Lower lobe of right lung (tissue), 2 donors: ENCODE data around the gene CDC42BPB. TPM values are rescaled to one million over a fixed set of nuclear protein-coding genes. Genes with fewer than 3 reads are reported as not detected.

Experiments
- ATAC-seq, 2 donors: fragments of 200-7000 bp; cut with Tn5 transposase; one replicate each; pipeline ENCODE4 v1.9.1; 2020 to 2022; ENCODE audit warnings: mild to moderate bottlenecking in 2 of 2, moderate library complexity in 2 of 2
- DNase-seq: peaks from one replicate; pipeline ENCODE4 v3.0.0-alpha.2; 2020
- H3K27ac ChIP-seq: fragments of 200-600 bp; one replicate; pipeline ENCODE4 v1.8.0; 2022
- H3K27me3 ChIP-seq: fragments of 200-600 bp; one replicate; pipeline ENCODE4 v1.8.0; 2022; ENCODE audit warnings: low read depth
- H3K36me3 ChIP-seq: fragments of 200-600 bp; one replicate; pipeline ENCODE4 v1.8.0; 2022; ENCODE audit warnings: mild to moderate bottlenecking
- H3K4me1 ChIP-seq: fragments of 200-600 bp; one replicate; pipeline ENCODE4 v1.8.0; 2022
- H3K4me3 ChIP-seq: fragments of 200-600 bp; one replicate; pipeline ENCODE4 v1.8.0; 2022; ENCODE audit warnings: mild to moderate bottlenecking
- H3K9me3 ChIP-seq: fragments of 200-600 bp; one replicate; pipeline ENCODE4 v1.8.0; 2022
- CTCF ChIP-seq: fragments of 200-600 bp; IDR thresholded peaks from one replicate; pipeline ENCODE4 v1.8.0; 2022; ENCODE audit warnings: antibody characterized with exemption, mild to moderate bottlenecking
- intact Hi-C: fragments of 100-400 bp; cut with DNase I; formaldehyde crosslinking; loops from one replicate; pipeline ENCODE4 v1.11.0; 2022
- total RNA-seq: library from RNA; stranded (reverse); fragmentation: NEBNext Ultra II Directional; extraction: Animal tissue kit (Norgen Biotek cat#: 25700); gene quantifications from one replicate; pipeline ENCODE4 v1.2.1, GENCODE V29; 2021
- donor health status: DM: no; HTN: yes; CAD: no; lungs with severe emphysema.

The CDC42BPB gene
- total RNA-seq, 1 donor from 2014 or later = 114 TPM

- intact Hi-C loops = no loop called here
- Histone ChIP-seq H3K9me3 (no peaks in the 10 kb centered on the region), H3K27me3 (no peaks in the 10 kb centered on the region), H3K36me3 (peaks cover 20% of the 10 kb centered on the region), H3K27ac (peak overlapping the region; percentile 8), H3K4me3 (no peak overlapping the region), H3K4me1 (peaks cover 43% of the 10 kb centered on the region)
- DNase-seq (no peak), ATAC-seq (no peak)
- TF ChIP-seq CTCF = no peak
Observed at GRCh38 chr14:103014466-103015228, 42.7 kb downstream of the CDC42BPB start.

GRCh38 chr14:103013028-103013427, 44.3 kb downstream of the CDC42BPB start:
- no peaks in the 10 kb centered on the region for H3K27me3 ChIP-seq
- ATAC-seq = no peak
- H3K36me3 ChIP-seq = peaks cover 29% of the 10 kb centered on the region
- no peak overlapping the region for H3K27ac ChIP-seq
- H3K9me3 ChIP-seq = no peaks in the 10 kb centered on the region
- no peak overlapping the region for H3K4me3 ChIP-seq
- peaks cover 32% of the 10 kb centered on the region for H3K4me1 ChIP-seq
- no peak for DNase-seq
- intact Hi-C loops = no loop called here
- TF ChIP-seq CTCF = no peak

- Histone ChIP-seq H3K27ac (no peak overlapping the region), H3K4me3 (no peak overlapping the region), H3K4me1 (peaks cover 16% of the 10 kb centered on the region), H3K9me3 (no peaks in the 10 kb centered on the region), H3K27me3 (no peaks in the 10 kb centered on the region), H3K36me3 (peaks cover 59% of the 10 kb centered on the region)
- intact Hi-C loops = no loop called here
- DNase-seq (no peak), ATAC-seq (no peak)
- TF ChIP-seq CTCF = no peak
Observed at GRCh38 chr14:103009559-103009958, 47.8 kb downstream of the CDC42BPB start.

- peaks cover 61% of the 10 kb centered on the region for H3K36me3 ChIP-seq
- no peaks in the 10 kb centered on the region for H3K9me3 ChIP-seq
- H3K4me3 ChIP-seq = no peak overlapping the region
- no peak for TF ChIP-seq CTCF
- H3K4me1 ChIP-seq = peaks cover 10% of the 10 kb centered on the region
- no peak for DNase-seq
- ATAC-seq = no peak
- intact Hi-C loops = no loop called here
- H3K27me3 ChIP-seq = no peaks in the 10 kb centered on the region
- no peak overlapping the region for H3K27ac ChIP-seq
Observed at GRCh38 chr14:103008768-103009357, 48.5 kb downstream of the CDC42BPB start.

- ATAC-seq = no peak
- Histone ChIP-seq H3K36me3 (peaks cover 68% of the 10 kb centered on the region), H3K4me1 (peaks cover 10% of the 10 kb centered on the region), H3K27ac (no peak overlapping the region), H3K27me3 (no peaks in the 10 kb centered on the region), H3K4me3 (no peak overlapping the region), H3K9me3 (no peaks in the 10 kb centered on the region)
- DNase-seq = no peak
- no peak for TF ChIP-seq CTCF
- intact Hi-C loops = no loop called here
Observed at GRCh38 chr14:103008126-103008525, 49.2 kb downstream of the CDC42BPB start.
